Erythroblast (primary cell): ENCODE results near the gene PLLP.
"Not testable (repeated sequence)": the region's sequence is repeated elsewhere in the genome, so short reads cannot be mapped to it uniquely, and the experiment has no call there.

Experiments used
- GATA1 ChIP-seq: IDR thresholded peaks from 2 replicates; pipeline ENCODE4 v1.6.1; 2011; ENCODE audit warnings: low read depth, mild to moderate bottlenecking, control low read depth, low read length, moderate library complexity
- POLR2A ChIP-seq: IDR thresholded peaks from 2 replicates; pipeline ENCODE4 v1.6.1; 2011; ENCODE audit warnings: mild to moderate bottlenecking, low read length

DNA sequence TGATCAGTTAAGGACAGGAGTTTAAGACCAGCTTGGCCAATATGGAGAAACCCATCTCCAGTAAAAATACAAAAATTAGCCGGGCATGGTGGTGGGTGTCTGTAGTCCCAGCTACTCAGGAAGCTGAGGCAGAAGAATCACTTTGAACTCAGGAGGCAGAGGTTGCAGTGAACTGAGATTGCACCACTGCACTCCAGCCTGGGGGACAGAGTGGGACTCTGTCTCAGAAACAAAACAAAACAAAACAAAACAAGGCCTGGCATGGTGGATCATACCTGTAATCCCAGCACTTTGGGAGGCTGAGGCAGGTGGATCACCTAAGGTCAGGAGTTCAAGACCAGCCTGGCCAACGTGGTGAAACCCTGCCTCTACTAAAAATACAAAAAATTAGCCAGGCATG, 17.1 kb downstream of the PLLP start:
- not testable (repeated sequence) for TF ChIP-seq POLR2A, GATA1
